Fibroblast of skin of right quadriceps (primary cell): Measurements from ENCODE around the gene DHRS1.
"Not testable (repeated sequence)": the region's sequence is repeated elsewhere in the genome, so short reads cannot be mapped to it uniquely, and the experiment has no call there.

Experiments used
- DNase-seq: peaks from one replicate; pipeline ENCODE4 v3.0.0-alpha.2; 2013

DHRS1 gene

GRCh38 chr14:24299255-24300191 is at the start of gene DHRS1, which contains the start of gene NOP9:
Gene DHRS1 (minus strand): TSS chr14:24299780. CDS start chr14:24299106, 674 bp downstream.
Gene NOP9 (plus strand): TSS chr14:24299850. CDS start chr14:24299955, 105 bp downstream.
- peak; percentile 85 for DNase-seq

GRCh38 chr14:24348186-24348585 is 48.6 kb upstream of the DHRS1 start:
- no peak for DNase-seq

GRCh38 chr14:24347134-24347533 is 47.6 kb upstream of the DHRS1 start:
- no peak for DNase-seq

GRCh38 chr14:24343795-24344660 is 44.4 kb upstream of the DHRS1 start:
- no peak for DNase-seq

GRCh38 chr14:24342889-24343288 is 43.3 kb upstream of the DHRS1 start:
- no peak for DNase-seq

GRCh38 chr14:24340606-24341005 is 41.0 kb upstream of the DHRS1 start:
- no peak for DNase-seq

GRCh38 chr14:24339284-24340151 is 39.9 kb upstream of the DHRS1 start, which contains the start of gene RIPK3:
Gene RIPK3 (minus strand): TSS chr14:24339991. CDS start chr14:24339826, 165 bp downstream.
- DNase-seq, result no peak

- no peak for DNase-seq
Measured at GRCh38 chr14:24338843-24339242, 39.3 kb upstream of the DHRS1 start.

GRCh38 chr14:24337824-24338175 is 38.2 kb upstream of the DHRS1 start:
- no peak for DNase-seq

GRCh38 chr14:24337144-24337823 is 37.7 kb upstream of the DHRS1 start:
- no peak for DNase-seq

GRCh38 chr14:24335461-24336171 is 36.0 kb upstream of the DHRS1 start:
- DNase-seq, result no peak

GRCh38 chr14:24334431-24335291 is 35.1 kb upstream of the DHRS1 start, which contains the start of gene ADCY4:
Gene ADCY4 (minus strand): TSS chr14:24335071. CDS start chr14:24334652, 419 bp downstream.
- no peak for DNase-seq

- peak; percentile 64 for DNase-seq
Measured at GRCh38 chr14:24332268-24332993, 32.9 kb upstream of the DHRS1 start.

GRCh38 chr14:24331731-24332267 is 32.2 kb upstream of the DHRS1 start:
- DNase-seq, result no peak

GRCh38 chr14:24330973-24331674 is 31.5 kb upstream of the DHRS1 start:
- DNase-seq, result no peak

- no peak for DNase-seq
Measured at GRCh38 chr14:24329736-24330135, 30.2 kb upstream of the DHRS1 start.

- DNase-seq, result no peak
Measured at GRCh38 chr14:24329073-24329663, 29.6 kb upstream of the DHRS1 start.

GRCh38 chr14:24327914-24328313 is 28.3 kb upstream of the DHRS1 start:
- DNase-seq, result not testable (repeated sequence)
